Activated CD4-positive, alpha-beta T cell treated with anti-CD3 and anti-CD28 coated beads, Interleukin-2, amount 50 U/mL, for 24 hours (primary cell): ENCODE measurements around the gene EDNRA.

Experiments used
- DNase-seq, 2 donors: peaks; one replicate each; pipeline ENCODE4 v3.0.0-alpha.2; 2020; ENCODE audit warnings: low read depth in 1 of 2, low spot score in 1 of 2

The EDNRA gene

GRCh38 chr4:147539959-147540358, 59.1 kb downstream of the EDNRA start:
- no peak for DNase-seq

GRCh38 chr4:147542229-147542990, 61.5 kb downstream of the EDNRA start:
- DNase-seq, result no peak

GRCh38 chr4:147543034-147543433, 62.1 kb downstream of the EDNRA start:
- no peak for DNase-seq

GRCh38 chr4:147546349-147546748, 65.5 kb downstream of the EDNRA start:
- DNase-seq, result no peak

GRCh38 chr4:147547314-147548056, 66.6 kb downstream of the EDNRA start:
- DNase-seq, result no peak

- no peak for DNase-seq
These were observed 67.4 kb downstream of the EDNRA start for GRCh38 chr4:147548256-147548655.

- no peak for DNase-seq
These were observed 69.8 kb downstream of the EDNRA start for GRCh38 chr4:147550626-147551246.

GRCh38 chr4:147560625-147561024, 79.7 kb downstream of the EDNRA start:
- no peak for DNase-seq

- DNase-seq, result no peak
These were observed 85.9 kb downstream of the EDNRA start for GRCh38 chr4:147566762-147567161.

- no peak for DNase-seq
These were observed 86.4 kb downstream of the EDNRA start for GRCh38 chr4:147567276-147567675.

GRCh38 chr4:147570616-147571015, 89.7 kb downstream of the EDNRA start:
- DNase-seq, result no peak

- DNase-seq, result no peak
These were observed 90.3 kb downstream of the EDNRA start for GRCh38 chr4:147571036-147571770.

GRCh38 chr4:147576084-147576483, 95.2 kb downstream of the EDNRA start:
- DNase-seq, result no peak

- DNase-seq, result no peak
These were observed 97.2 kb downstream of the EDNRA start for GRCh38 chr4:147578051-147578476.

GRCh38 chr4:147578593-147578992, 97.7 kb downstream of the EDNRA start:
- DNase-seq, result no peak

GRCh38 chr4:147580396-147580795, 99.5 kb downstream of the EDNRA start:
- DNase-seq, result no peak

- no peak for DNase-seq
These were observed 100.9 kb downstream of the EDNRA start for GRCh38 chr4:147581606-147582350.

GRCh38 chr4:147582386-147583060, 101.6 kb downstream of the EDNRA start:
- DNase-seq, result no peak

- no peak for DNase-seq
These were observed 103.0 kb downstream of the EDNRA start for GRCh38 chr4:147583876-147584275.

- no peak for DNase-seq
These were observed 105.1 kb downstream of the EDNRA start for GRCh38 chr4:147586032-147586431.
